SIG-M5 (cell line): ENCODE results near the gene CD68.
A peak's percentile ranks its signal among the peaks of the same experiment; 100 is the strongest.
"Not testable (repeated sequence)": the region's sequence is repeated elsewhere in the genome, so short reads cannot be mapped to it uniquely, and the experiment has no call there.

Experiments used
- DNase-seq: peaks from one replicate; lab custom pipeline; 2025; lab: John Stamatoyannopoulos, UW

CD68 gene

GRCh38 chr17:7580604-7581575 lies 1.5 kb downstream of the CD68 start:
- no peak for DNase-seq

GRCh38 chr17:7582396-7583252 lies 3.2 kb downstream of the CD68 start:
- no peak for DNase-seq

GRCh38 chr17:7583253-7584109 lies 4.0 kb downstream of the CD68 start, which contains the start of gene MPDU1:
TSS of gene MPDU1 (plus strand) at chr17:7583852. CDS start at chr17:7583863, 11 bp downstream.
- peak; percentile 50 for DNase-seq

GRCh38 chr17:7586673-7587419 lies 7.4 kb downstream of the CD68 start:
- DNase-seq, result no peak

- DNase-seq, result peak; percentile 51
Observed at GRCh38 chr17:7587420-7588151, 8.1 kb downstream of the CD68 start.

- no peak for DNase-seq
Observed at GRCh38 chr17:7588553-7589203, 9.2 kb downstream of the CD68 start.

- no peak for DNase-seq
Observed at GRCh38 chr17:7589204-7589868, 9.9 kb downstream of the CD68 start.

GRCh38 chr17:7589891-7590691 lies 10.7 kb downstream of the CD68 start, which contains the start of gene SOX15:
TSS of gene SOX15 (minus strand) at chr17:7590094. CDS start at chr17:7589676, 418 bp downstream.
- no peak for DNase-seq

GRCh38 chr17:7590743-7591142 lies 11.3 kb downstream of the CD68 start:
- no peak for DNase-seq

GRCh38 chr17:7591596-7591995 lies 12.2 kb downstream of the CD68 start:
- DNase-seq, result no peak

- DNase-seq, result no peak
Observed at GRCh38 chr17:7592422-7593021, 13.1 kb downstream of the CD68 start.

- DNase-seq, result no peak
Observed at GRCh38 chr17:7593296-7593695, 13.9 kb downstream of the CD68 start.

- not testable (repeated sequence) for DNase-seq
Observed at GRCh38 chr17:7597561-7597960, 18.1 kb downstream of the CD68 start.

- no peak for DNase-seq
Observed at GRCh38 chr17:7606280-7606679, 26.8 kb downstream of the CD68 start.

GRCh38 chr17:7610641-7611040 lies 31.2 kb downstream of the CD68 start:
- DNase-seq, result no peak

GRCh38 chr17:7611635-7612293 lies 32.3 kb downstream of the CD68 start:
- DNase-seq, result no peak

- DNase-seq, result no peak
Observed at GRCh38 chr17:7612294-7612640, 32.8 kb downstream of the CD68 start.
